ENCODE results near the gene SHPK. TPM values are rescaled to one million over a fixed set of nuclear protein-coding genes. Genes with fewer than 3 reads are reported as not detected.

Gene SHPK
- total RNA-seq, 1 donor from 2014 or later = 0.32 TPM

DNA sequence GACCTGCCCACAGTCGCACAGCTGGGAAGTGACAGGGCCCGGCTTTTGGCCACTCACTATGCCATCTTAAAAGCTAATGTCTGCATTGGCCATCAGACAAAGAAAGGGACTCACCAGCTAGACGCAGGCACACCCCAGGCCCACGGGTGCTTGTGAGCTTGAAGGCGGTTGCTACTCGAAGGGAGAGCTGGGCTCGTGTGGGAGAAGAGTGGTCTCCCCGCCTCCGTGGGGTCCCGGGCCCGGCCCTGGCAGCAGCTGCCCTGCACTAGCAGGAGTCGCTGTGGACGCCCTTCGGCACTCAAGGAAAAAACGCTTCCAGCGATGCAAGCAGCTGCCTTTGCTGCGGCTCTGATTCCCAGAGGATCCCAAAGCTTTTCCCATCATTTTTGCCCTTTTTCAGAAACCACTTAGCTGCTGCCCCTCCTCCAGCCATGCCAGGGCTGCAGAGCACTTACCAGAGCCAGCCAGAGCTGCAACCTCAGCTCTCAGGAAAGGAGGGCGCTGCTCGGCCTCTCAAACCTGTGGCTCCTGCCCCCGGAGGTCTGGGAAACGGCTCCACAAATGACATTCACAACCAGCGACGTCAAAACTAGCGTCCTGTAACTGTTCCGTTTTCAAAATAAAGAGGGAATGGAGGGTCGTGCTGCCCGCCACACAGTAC is 39.1 kb downstream of the SHPK start:
- Histone ChIP-seq H3K27me3 (no peaks in the 10 kb centered on the region), H3K36me3 (peaks cover 0 to 5% of the 10 kb centered on the region in 2 donors), H3K4me1 (no peaks in the 10 kb centered on the region), H3K9me3 (no peaks in the 10 kb centered on the region), H3K4me3 (no peak overlapping the region), H3K27ac (no peak overlapping the region)
- TF ChIP-seq, protein P1, sequence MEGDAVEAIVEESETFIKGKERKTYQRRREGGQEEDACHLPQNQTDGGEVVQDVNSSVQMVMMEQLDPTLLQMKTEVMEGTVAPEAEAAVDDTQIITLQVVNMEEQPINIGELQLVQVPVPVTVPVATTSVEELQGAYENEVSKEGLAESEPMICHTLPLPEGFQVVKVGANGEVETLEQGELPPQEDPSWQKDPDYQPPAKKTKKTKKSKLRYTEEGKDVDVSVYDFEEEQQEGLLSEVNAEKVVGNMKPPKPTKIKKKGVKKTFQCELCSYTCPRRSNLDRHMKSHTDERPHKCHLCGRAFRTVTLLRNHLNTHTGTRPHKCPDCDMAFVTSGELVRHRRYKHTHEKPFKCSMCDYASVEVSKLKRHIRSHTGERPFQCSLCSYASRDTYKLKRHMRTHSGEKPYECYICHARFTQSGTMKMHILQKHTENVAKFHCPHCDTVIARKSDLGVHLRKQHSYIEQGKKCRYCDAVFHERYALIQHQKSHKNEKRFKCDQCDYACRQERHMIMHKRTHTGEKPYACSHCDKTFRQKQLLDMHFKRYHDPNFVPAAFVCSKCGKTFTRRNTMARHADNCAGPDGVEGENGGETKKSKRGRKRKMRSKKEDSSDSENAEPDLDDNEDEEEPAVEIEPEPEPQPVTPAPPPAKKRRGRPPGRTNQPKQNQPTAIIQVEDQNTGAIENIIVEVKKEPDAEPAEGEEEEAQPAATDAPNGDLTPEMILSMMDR (IDR thresholded peaks at IDR 0.05) = no peak
- no peak for DNase-seq (ENCODE audit: low spot score in 2 of 2)
- intact Hi-C loops (cut with DNase I) = no loop called here

DNA sequence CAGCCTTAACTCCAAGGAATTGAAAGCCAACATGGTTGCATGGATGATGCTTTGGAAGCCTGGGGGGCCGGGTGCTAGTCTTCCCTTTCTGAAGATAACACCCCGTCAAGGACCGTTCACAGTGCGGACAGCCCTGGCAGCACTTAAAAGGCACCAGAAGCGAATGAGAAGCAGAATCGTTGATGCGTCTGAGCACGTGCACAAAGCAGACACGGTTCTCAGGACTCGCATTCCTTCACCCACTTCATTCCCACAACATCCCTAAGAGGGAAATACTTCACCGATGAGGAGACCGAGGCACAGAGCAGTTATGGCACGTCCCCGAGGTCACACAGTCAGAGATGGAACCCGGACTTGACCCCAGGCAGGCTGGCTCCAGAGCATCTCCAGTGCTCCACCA is 41.1 kb downstream of the SHPK start:
- Histone ChIP-seq H3K4me3 (no peak overlapping the region), H3K9me3 (no peaks in the 10 kb centered on the region), H3K4me1 (no peaks in the 10 kb centered on the region), H3K36me3 (peaks cover 3 to 22% of the 10 kb centered on the region in 2 donors), H3K27me3 (no peaks in the 10 kb centered on the region), H3K27ac (no peak overlapping the region)
- TF ChIP-seq, protein P1 (IDR thresholded peaks at IDR 0.05) = no peak
- DNase-seq (ENCODE audit: low spot score in 2 of 2) = no peak
- intact Hi-C loops (cut with DNase I) = no loop called here

DNA sequence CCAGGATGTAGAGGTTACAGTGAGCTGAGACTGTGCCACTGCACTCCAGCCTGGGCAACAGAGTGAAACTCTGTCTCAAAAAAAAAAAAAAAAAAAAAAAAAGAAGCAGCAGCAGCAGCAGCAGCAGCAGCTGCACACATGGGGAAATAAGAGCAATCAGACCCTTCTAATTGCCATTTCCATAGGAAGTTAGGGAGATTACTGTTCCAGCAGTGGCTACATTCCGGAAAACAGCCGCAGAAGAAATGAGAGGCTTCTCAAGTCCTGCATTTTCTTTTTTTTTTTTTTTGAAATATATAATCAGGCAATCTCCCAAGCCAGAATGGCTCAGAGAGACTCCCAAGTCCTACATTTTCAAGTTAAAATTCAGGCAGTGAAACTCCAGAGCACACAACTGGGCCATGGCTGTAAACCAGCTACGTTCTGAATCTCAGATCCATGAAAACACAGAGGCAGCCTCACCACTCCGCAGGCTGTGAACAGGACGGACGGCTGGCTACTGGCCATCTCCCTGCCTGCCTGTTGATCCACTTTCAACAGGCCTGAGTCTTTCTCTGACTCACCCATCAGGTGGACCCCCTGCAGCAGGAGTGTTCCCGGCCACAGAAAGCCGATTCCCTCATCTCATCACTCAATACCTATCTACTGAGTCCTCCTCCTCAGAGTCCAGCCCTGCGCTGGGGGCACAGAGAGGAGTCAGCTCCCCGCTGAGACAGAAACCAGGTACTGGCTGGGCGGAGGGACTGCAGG is 41.8 kb downstream of the SHPK start:
- DNase-seq (ENCODE audit: low spot score in 2 of 2) = no peak
- no peaks in the 10 kb centered on the region for H3K9me3 ChIP-seq
- H3K4me3 ChIP-seq = no peak overlapping the region
- no peaks in the 10 kb centered on the region for H3K27me3 ChIP-seq
- no peak overlapping the region for H3K27ac ChIP-seq
- peaks cover 7 to 30% of the 10 kb centered on the region in 2 donors for H3K36me3 ChIP-seq
- no peaks in the 10 kb centered on the region for H3K4me1 ChIP-seq
- TF ChIP-seq, protein P1 (IDR thresholded peaks at IDR 0.05) = no peak
- intact Hi-C loops (cut with DNase I) = no loop called here

DNA sequence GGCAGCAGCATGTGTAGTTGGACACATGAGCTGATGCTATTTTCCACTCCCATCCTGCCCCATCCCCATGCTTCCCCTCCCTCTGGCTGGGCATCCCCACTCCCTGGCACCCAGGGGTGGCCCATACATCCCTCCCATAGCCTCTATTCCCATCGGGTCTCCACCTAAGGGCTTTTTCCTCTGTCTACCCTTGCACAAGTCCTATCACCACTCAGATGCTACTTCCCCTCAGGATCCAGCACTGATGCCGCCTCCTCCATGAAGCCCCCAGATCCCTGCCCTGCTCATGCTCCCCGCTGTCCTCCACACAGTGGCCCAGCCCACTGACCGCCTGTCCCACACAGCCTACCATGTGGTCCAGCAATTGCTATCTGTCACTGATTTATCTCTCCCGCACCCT is 42.7 kb downstream of the SHPK start:
- no peak for DNase-seq (ENCODE audit: low spot score in 2 of 2)
- no peaks in the 10 kb centered on the region for H3K9me3 ChIP-seq
- no peak overlapping the region for H3K27ac ChIP-seq
- H3K27me3 ChIP-seq = no peaks in the 10 kb centered on the region
- TF ChIP-seq, protein P1 (IDR thresholded peaks at IDR 0.05) = no peak
- intact Hi-C loops (cut with DNase I) = no loop called here
- peaks cover 7 to 31% of the 10 kb centered on the region in 2 donors for H3K36me3 ChIP-seq
- no peak overlapping the region for H3K4me3 ChIP-seq
- H3K4me1 ChIP-seq = no peaks in the 10 kb centered on the region

DNA sequence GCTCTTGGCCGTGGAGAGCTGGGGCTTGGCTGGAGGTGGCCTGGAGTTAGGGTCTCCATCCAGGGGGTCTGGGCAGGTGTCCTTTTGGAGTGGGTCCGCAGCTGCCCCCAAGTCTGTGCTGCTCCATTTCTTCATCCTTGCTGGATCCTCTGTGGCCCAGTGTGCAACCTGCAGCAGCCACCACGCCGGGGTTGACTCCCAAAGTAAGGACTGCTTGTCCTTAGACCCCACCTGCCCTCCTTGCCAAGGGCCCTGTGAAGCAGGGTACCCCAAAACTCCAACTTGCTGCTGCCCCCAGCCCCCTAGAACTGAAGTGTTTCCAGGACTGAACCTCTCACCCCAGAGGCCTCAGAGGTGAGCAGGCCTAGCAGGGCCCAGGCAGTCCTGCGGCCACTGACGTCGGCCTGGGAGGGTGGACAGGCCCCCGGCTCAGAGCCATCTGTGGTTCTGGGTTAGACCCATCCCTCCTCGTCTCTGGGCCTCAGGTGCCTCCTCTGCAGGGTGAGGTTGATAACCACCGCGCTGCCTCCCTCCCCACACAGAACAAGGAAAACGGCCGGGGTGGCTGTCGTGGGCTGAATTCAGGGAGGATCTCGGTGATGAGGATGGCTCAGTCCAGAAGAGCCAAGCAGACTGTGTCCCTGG is 43.7 kb downstream of the SHPK start:
- Histone ChIP-seq H3K27ac (no peak overlapping the region), H3K27me3 (no peaks in the 10 kb centered on the region), H3K4me3 (no peak overlapping the region), H3K9me3 (no peaks in the 10 kb centered on the region), H3K4me1 (no peaks in the 10 kb centered on the region), H3K36me3 (peaks cover 13 to 31% of the 10 kb centered on the region in 2 donors)
- intact Hi-C loops (cut with DNase I) = no loop called here
- TF ChIP-seq, protein P1 (IDR thresholded peaks at IDR 0.05) = no peak
- no peak for DNase-seq (ENCODE audit: low spot score in 2 of 2)

All from ascending aorta (tissue), 2 donors.